Body of pancreas (tissue), 4 donors: ENCODE data around the gene VMP1.

Experiments used
- CTCF ChIP-seq, 7 experiments: fragments of 450-650 bp in 4 of 7; fragments of 200-600 bp in 3 of 7; sonication (generic) in 3 of 7; IDR thresholded peaks; one replicate each; pipeline ENCODE4 v1.5.1; 2016 to 2019; ENCODE audit warnings: antibody characterized with exemption in 7 of 7
- POLR2A ChIP-seq, 3 donors: fragments of 450-650 bp; IDR thresholded peaks; one replicate each; pipeline ENCODE4 v1.6.1; 2016; ENCODE audit warnings: antibody characterized with exemption in 3 of 3, mild to moderate bottlenecking in 2 of 3

- TF ChIP-seq POLR2A (IDR thresholded peaks at IDR 0.05), result no peak
- no peak for TF ChIP-seq CTCF (IDR thresholded peaks at IDR 0.05)
Observed at GRCh38 chr17:59858932-59859331, 151.5 kb downstream of the VMP1 start.
